ENCODE results near the gene INSYN2B.
A peak's percentile ranks its signal among the peaks of the same experiment; 100 is the strongest.

INSYN2B gene

GRCh38 chr5:169958278-169958677, 22.0 kb downstream of the INSYN2B start:
- H3K79me1 ChIP-seq (ENCODE audit: low read depth, low read length), result no peaks in the 10 kb centered on the region
- no peak overlapping the region for H3K4ac ChIP-seq (ENCODE audit: low read length)
- no peak overlapping the region for H2BK5ac ChIP-seq (ENCODE audit: low read length)
- H4K8ac ChIP-seq (ENCODE audit: low read depth, low read length), result no peak overlapping the region
- H3K4me3 ChIP-seq (ENCODE audit: low read length in 2 of 2), result no peak overlapping the region
- DNase-seq (ENCODE audit: low spot score), result no peak
- H3K4me2 ChIP-seq (ENCODE audit: insufficient read depth, low read length, poor library complexity, severe bottlenecking), result no peak overlapping the region
- H3K9me3 ChIP-seq (replicated peaks in 1 of 2; ENCODE audit: control insufficient read depth in 2 of 2, insufficient read depth in 1 of 2, low read depth in 1 of 2, low read length in 2 of 2), result no peaks in the 10 kb centered on the region
- H4K91ac ChIP-seq (ENCODE audit: low read depth, low read length, poor library complexity), result no peak overlapping the region
- peaks cover 0 to 2% of the 10 kb centered on the region in 2 donors for H3K4me1 ChIP-seq (ENCODE audit: control insufficient read depth in 2 of 2, insufficient read depth in 1 of 2, low read depth in 1 of 2, low read length in 2 of 2)
- H3K36me3 ChIP-seq (replicated peaks in 1 of 2; ENCODE audit: control insufficient read depth in 2 of 2, insufficient read depth in 2 of 2, low read length in 2 of 2), result no peaks in the 10 kb centered on the region
- no peak overlapping the region for H2BK120ac ChIP-seq (ENCODE audit: low read depth, low read length)
- H3K14ac ChIP-seq (ENCODE audit: low read length), result no peak overlapping the region
- H3K27ac ChIP-seq (replicated peaks; ENCODE audit: low read length), result no peak overlapping the region
- no peak overlapping the region for H2BK12ac ChIP-seq (ENCODE audit: low read length)
- H3K18ac ChIP-seq (ENCODE audit: low read length), result no peak overlapping the region
- WGBS, 2 donors (ENCODE audit: extremely low coverage in 2 of 2, insufficient read length in 2 of 2, insufficient replicate concordance in 1 of 2), result no CpG with 5 or more reads among the region's 3 CpGs
- H3K9ac ChIP-seq (ENCODE audit: low read depth, low read length, poor library complexity), result no peak overlapping the region
- no peak overlapping the region for H2AK5ac ChIP-seq (ENCODE audit: low read depth, low read length)
- no peak overlapping the region for H2AFZ ChIP-seq (ENCODE audit: low read length)
- no peak overlapping the region for H3K23ac ChIP-seq (ENCODE audit: low read depth, low read length, poor library complexity)
- no peaks in the 10 kb centered on the region for H3K27me3 ChIP-seq (ENCODE audit: control insufficient read depth in 3 of 3, insufficient read depth in 3 of 3, low read depth in 1 of 3, low read length in 3 of 3)
- H2BK15ac ChIP-seq (ENCODE audit: low read length), result no peak overlapping the region

GRCh38 chr5:169956756-169957155, 23.5 kb downstream of the INSYN2B start:
- Histone ChIP-seq H3K18ac (ENCODE audit: low read length) (no peak overlapping the region), H4K8ac (ENCODE audit: low read depth, low read length) (no peak overlapping the region), H2BK5ac (ENCODE audit: low read length) (no peak overlapping the region), H3K23ac (ENCODE audit: low read depth, low read length, poor library complexity) (no peak overlapping the region), H2BK120ac (ENCODE audit: low read depth, low read length) (no peak overlapping the region), H3K27me3 (ENCODE audit: control insufficient read depth in 3 of 3, insufficient read depth in 3 of 3, low read depth in 1 of 3, low read length in 3 of 3) (no peaks in the 10 kb centered on the region), H3K9ac (ENCODE audit: low read depth, low read length, poor library complexity) (no peak overlapping the region), H2BK12ac (ENCODE audit: low read length) (no peak overlapping the region), H3K79me1 (ENCODE audit: low read depth, low read length) (no peaks in the 10 kb centered on the region), H3K36me3 (replicated peaks in 1 of 2; ENCODE audit: control insufficient read depth in 2 of 2, insufficient read depth in 2 of 2, low read length in 2 of 2) (no peaks in the 10 kb centered on the region), H3K27ac (replicated peaks; ENCODE audit: low read length) (no peak overlapping the region), H3K14ac (ENCODE audit: low read length) (no peak overlapping the region), H3K4me2 (ENCODE audit: insufficient read depth, low read length, poor library complexity, severe bottlenecking) (no peak overlapping the region), H2AK5ac (ENCODE audit: low read depth, low read length) (no peak overlapping the region), H4K91ac (ENCODE audit: low read depth, low read length, poor library complexity) (no peak overlapping the region), H2BK15ac (ENCODE audit: low read length) (no peak overlapping the region), H3K4me3 (ENCODE audit: low read length in 2 of 2) (no peak overlapping the region), H2AFZ (ENCODE audit: low read length) (no peak overlapping the region), H3K9me3 (replicated peaks in 1 of 2; ENCODE audit: control insufficient read depth in 2 of 2, insufficient read depth in 1 of 2, low read depth in 1 of 2, low read length in 2 of 2) (no peaks in the 10 kb centered on the region), H3K4ac (ENCODE audit: low read length) (no peak overlapping the region), H3K4me1 (ENCODE audit: control insufficient read depth in 2 of 2, insufficient read depth in 1 of 2, low read depth in 1 of 2, low read length in 2 of 2) (no peaks in the 10 kb centered on the region)
- no peak for DNase-seq (ENCODE audit: low spot score)

DNA sequence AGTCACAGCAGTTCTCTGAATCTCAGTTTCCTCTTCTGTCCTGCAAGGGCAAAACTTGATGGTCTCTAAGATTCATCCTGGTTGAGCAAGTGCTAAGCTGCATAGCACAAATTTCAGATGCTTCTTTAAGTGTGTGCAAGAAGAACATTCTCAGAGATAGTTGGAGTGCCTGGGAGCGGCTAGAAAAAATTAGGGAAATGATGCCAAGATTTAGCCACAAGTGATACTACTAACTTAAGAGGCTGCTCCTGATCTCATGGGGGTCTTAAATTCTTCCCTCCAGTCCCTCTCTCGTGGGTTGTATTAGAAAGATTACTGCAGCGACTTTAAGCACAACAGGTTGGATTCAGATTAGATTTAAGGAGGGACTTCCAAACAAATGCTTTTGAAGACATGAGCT, 24.2 kb downstream of the INSYN2B start:
- Histone ChIP-seq H3K23ac (ENCODE audit: low read depth, low read length, poor library complexity) (no peak overlapping the region), H2BK120ac (ENCODE audit: low read depth, low read length) (no peak overlapping the region), H3K79me1 (ENCODE audit: low read depth, low read length) (no peaks in the 10 kb centered on the region), H3K27me3 (ENCODE audit: control insufficient read depth in 3 of 3, insufficient read depth in 3 of 3, low read depth in 1 of 3, low read length in 3 of 3) (no peaks in the 10 kb centered on the region), H3K4me1 (ENCODE audit: control insufficient read depth in 2 of 2, insufficient read depth in 1 of 2, low read depth in 1 of 2, low read length in 2 of 2) (no peaks in the 10 kb centered on the region), H3K4ac (ENCODE audit: low read length) (no peak overlapping the region), H2AK5ac (ENCODE audit: low read depth, low read length) (no peak overlapping the region), H3K14ac (ENCODE audit: low read length) (no peak overlapping the region), H3K36me3 (replicated peaks in 1 of 2; ENCODE audit: control insufficient read depth in 2 of 2, insufficient read depth in 2 of 2, low read length in 2 of 2) (no peaks in the 10 kb centered on the region), H4K91ac (ENCODE audit: low read depth, low read length, poor library complexity) (no peak overlapping the region), H3K18ac (ENCODE audit: low read length) (no peak overlapping the region), H3K9ac (ENCODE audit: low read depth, low read length, poor library complexity) (no peak overlapping the region), H2BK15ac (ENCODE audit: low read length) (no peak overlapping the region), H3K4me3 (ENCODE audit: low read length in 2 of 2) (no peak overlapping the region), H3K4me2 (ENCODE audit: insufficient read depth, low read length, poor library complexity, severe bottlenecking) (no peak overlapping the region), H3K27ac (replicated peaks; ENCODE audit: low read length) (no peak overlapping the region), H2AFZ (ENCODE audit: low read length) (no peak overlapping the region), H3K9me3 (replicated peaks in 1 of 2; ENCODE audit: control insufficient read depth in 2 of 2, insufficient read depth in 1 of 2, low read depth in 1 of 2, low read length in 2 of 2) (no peaks in the 10 kb centered on the region), H4K8ac (ENCODE audit: low read depth, low read length) (no peak overlapping the region), H2BK5ac (ENCODE audit: low read length) (no peak overlapping the region), H2BK12ac (ENCODE audit: low read length) (no peak overlapping the region)
- WGBS, 2 donors (ENCODE audit: extremely low coverage in 2 of 2, insufficient read length in 2 of 2, insufficient replicate concordance in 1 of 2), result no CpG with 5 or more reads among the region's 3 CpGs
- DNase-seq (ENCODE audit: low spot score), result no peak

DNA sequence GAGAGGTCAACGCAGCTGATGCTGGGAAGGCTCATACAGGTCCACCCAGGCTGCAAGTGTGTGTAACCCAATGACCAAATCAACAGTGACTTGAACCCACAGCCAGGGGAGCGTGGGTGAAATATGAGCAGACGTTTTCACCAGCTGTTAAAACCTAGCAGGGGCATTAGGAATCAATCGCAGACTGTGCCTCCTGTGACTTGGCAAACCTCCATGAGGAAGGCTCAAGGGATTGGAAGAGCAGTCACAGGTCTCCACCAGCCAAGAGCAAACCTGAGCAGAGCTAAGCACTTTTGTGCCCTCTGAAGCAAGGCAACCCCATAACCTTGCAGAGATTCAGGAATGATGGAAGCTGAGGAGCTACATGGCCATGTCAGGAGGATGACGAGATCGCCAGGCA, 25.5 kb downstream of the INSYN2B start:
- H2BK5ac ChIP-seq (ENCODE audit: low read length), result no peak overlapping the region
- H4K8ac ChIP-seq (ENCODE audit: low read depth, low read length), result no peak overlapping the region
- H3K79me1 ChIP-seq (ENCODE audit: low read depth, low read length), result no peaks in the 10 kb centered on the region
- H2BK120ac ChIP-seq (ENCODE audit: low read depth, low read length), result no peak overlapping the region
- no peak overlapping the region for H4K91ac ChIP-seq (ENCODE audit: low read depth, low read length, poor library complexity)
- no peak overlapping the region for H3K23ac ChIP-seq (ENCODE audit: low read depth, low read length, poor library complexity)
- H3K36me3 ChIP-seq (replicated peaks in 1 of 2; ENCODE audit: control insufficient read depth in 2 of 2, insufficient read depth in 2 of 2, low read length in 2 of 2), result no peaks in the 10 kb centered on the region
- H3K14ac ChIP-seq (ENCODE audit: low read length), result no peak overlapping the region
- no peak overlapping the region for H2BK15ac ChIP-seq (ENCODE audit: low read length)
- no peak overlapping the region for H3K4me3 ChIP-seq (ENCODE audit: low read length in 2 of 2)
- no peaks in the 10 kb centered on the region for H3K27me3 ChIP-seq (ENCODE audit: control insufficient read depth in 3 of 3, insufficient read depth in 3 of 3, low read depth in 1 of 3, low read length in 3 of 3)
- no peaks in the 10 kb centered on the region for H3K4me1 ChIP-seq (ENCODE audit: control insufficient read depth in 2 of 2, insufficient read depth in 1 of 2, low read depth in 1 of 2, low read length in 2 of 2)
- whole genome bisulfite sequencing, 2 donors (ENCODE audit: extremely low coverage in 2 of 2, insufficient read length in 2 of 2, insufficient replicate concordance in 1 of 2), result no CpG with 5 or more reads among the region's 6 CpGs
- H3K9me3 ChIP-seq (replicated peaks in 1 of 2; ENCODE audit: control insufficient read depth in 2 of 2, insufficient read depth in 1 of 2, low read depth in 1 of 2, low read length in 2 of 2), result no peaks in the 10 kb centered on the region
- H2AFZ ChIP-seq (ENCODE audit: low read length), result no peak overlapping the region
- no peak overlapping the region for H2BK12ac ChIP-seq (ENCODE audit: low read length)
- H3K4ac ChIP-seq (ENCODE audit: low read length), result no peak overlapping the region
- H3K18ac ChIP-seq (ENCODE audit: low read length), result peak overlapping the region; percentile 37
- H3K27ac ChIP-seq (replicated peaks; ENCODE audit: low read length), result no peak overlapping the region
- H3K9ac ChIP-seq (ENCODE audit: low read depth, low read length, poor library complexity), result no peak overlapping the region
- peak overlapping the region; percentile 8 for H2AK5ac ChIP-seq (ENCODE audit: low read depth, low read length)
- H3K4me2 ChIP-seq (ENCODE audit: insufficient read depth, low read length, poor library complexity, severe bottlenecking), result no peak overlapping the region
- DNase-seq (ENCODE audit: low spot score), result no peak

Data from neuronal stem cell (in vitro differentiated cells).